DND-41 (cell line): Measurements from ENCODE around the gene CHMP5.

Source experiments
- ATAC-seq: fragments of 200-7000 bp; cut with Tn5 transposase; 3 replicates; pipeline ENCODE4 v1.9.1; 2021; ENCODE audit warnings: low read depth; ENCODE audit not compliant: insufficient read depth
- DNase-seq: peaks from one replicate; pipeline ENCODE4 v3.0.0-alpha.2; 2020
- H2AFZ ChIP-seq: 2 replicates; pipeline ENCODE4 v1.6.0; 2012; ENCODE audit warnings: low read depth, low read length
- H3K27ac ChIP-seq: 2 replicates; pipeline ENCODE4 v1.5.1; 2012; ENCODE audit warnings: low read length, inconsistent platforms
- H3K27me3 ChIP-seq: fragments of 200-600 bp; sonication (generic); 2 replicates; pipeline ENCODE4 v1.6.0; 2012; ENCODE audit warnings: low read length, mild to moderate bottlenecking, inconsistent platforms; ENCODE audit not compliant: insufficient read depth, poor library complexity
- H3K36me3 ChIP-seq: 2 replicates; pipeline ENCODE4 v1.5.1; 2012; ENCODE audit warnings: low read length, inconsistent platforms; ENCODE audit not compliant: insufficient read depth
- H3K4me1 ChIP-seq: 2 replicates; pipeline ENCODE4 v1.5.1; 2012; ENCODE audit warnings: mild to moderate bottlenecking, low read length; ENCODE audit not compliant: insufficient read depth
- H3K4me2 ChIP-seq: 2 replicates; pipeline ENCODE4 v1.6.0; 2012; ENCODE audit warnings: mild to moderate bottlenecking, moderate library complexity, low read length, inconsistent platforms; ENCODE audit not compliant: insufficient read depth
- H3K4me3 ChIP-seq, 2 experiments: fragments of 200-600 bp in 1 of 2; shearing (Covaris generic) in 1 of 2; 2 replicates each; pipeline ENCODE4 v1.5.1; 2012 to 2016; ENCODE audit warnings: inconsistent platforms in 2 of 2, low read length in 2 of 2, mild to moderate bottlenecking in 2 of 2, low read depth in 1 of 2, moderate library complexity in 1 of 2
- H3K79me2 ChIP-seq: 2 replicates; pipeline ENCODE4 v1.6.0; 2012; ENCODE audit warnings: low read length, inconsistent platforms; ENCODE audit not compliant: insufficient read depth
- H3K9ac ChIP-seq: 2 replicates; pipeline ENCODE4 v1.6.0; 2012; ENCODE audit warnings: low read depth, mild to moderate bottlenecking, inconsistent platforms, low read length, moderate library complexity
- H3K9me3 ChIP-seq: 2 replicates; pipeline ENCODE4 v1.5.1; 2012; ENCODE audit warnings: low read length, moderate library complexity, mild to moderate bottlenecking, inconsistent platforms; ENCODE audit not compliant: insufficient read depth, severe bottlenecking
- H4K20me1 ChIP-seq: 2 replicates; pipeline ENCODE4 v1.6.0; 2012; ENCODE audit warnings: low read length; ENCODE audit not compliant: insufficient read depth
- EZH2 ChIP-seq: IDR thresholded peaks from 3 replicates; pipeline ENCODE4 v1.6.1; 2012; ENCODE audit warnings: borderline replicate concordance, low read depth, mild to moderate bottlenecking, moderate library complexity, low read length, inconsistent platforms; ENCODE audit not compliant: severe bottlenecking
- TF ChIP-seq, protein P1 (sequence below): IDR thresholded peaks from 2 replicates; pipeline ENCODE4 v1.5.1; 2012; ENCODE audit warnings: borderline replicate concordance, low read length, moderate library complexity, mild to moderate bottlenecking; ENCODE audit not compliant: poor library complexity, severe bottlenecking; ENCODE audit errors: extremely low read depth

Gene CHMP5

GRCh38 chr9:33227008-33227398, 37.8 kb upstream of the CHMP5 start:
- no peak overlapping the region for H3K27ac ChIP-seq
- H3K9me3 ChIP-seq = no peaks in the 10 kb centered on the region
- no peak overlapping the region for H3K9ac ChIP-seq
- no peak for TF ChIP-seq EZH2
- TF ChIP-seq, protein P1, sequence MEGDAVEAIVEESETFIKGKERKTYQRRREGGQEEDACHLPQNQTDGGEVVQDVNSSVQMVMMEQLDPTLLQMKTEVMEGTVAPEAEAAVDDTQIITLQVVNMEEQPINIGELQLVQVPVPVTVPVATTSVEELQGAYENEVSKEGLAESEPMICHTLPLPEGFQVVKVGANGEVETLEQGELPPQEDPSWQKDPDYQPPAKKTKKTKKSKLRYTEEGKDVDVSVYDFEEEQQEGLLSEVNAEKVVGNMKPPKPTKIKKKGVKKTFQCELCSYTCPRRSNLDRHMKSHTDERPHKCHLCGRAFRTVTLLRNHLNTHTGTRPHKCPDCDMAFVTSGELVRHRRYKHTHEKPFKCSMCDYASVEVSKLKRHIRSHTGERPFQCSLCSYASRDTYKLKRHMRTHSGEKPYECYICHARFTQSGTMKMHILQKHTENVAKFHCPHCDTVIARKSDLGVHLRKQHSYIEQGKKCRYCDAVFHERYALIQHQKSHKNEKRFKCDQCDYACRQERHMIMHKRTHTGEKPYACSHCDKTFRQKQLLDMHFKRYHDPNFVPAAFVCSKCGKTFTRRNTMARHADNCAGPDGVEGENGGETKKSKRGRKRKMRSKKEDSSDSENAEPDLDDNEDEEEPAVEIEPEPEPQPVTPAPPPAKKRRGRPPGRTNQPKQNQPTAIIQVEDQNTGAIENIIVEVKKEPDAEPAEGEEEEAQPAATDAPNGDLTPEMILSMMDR = no peak
- H3K27me3 ChIP-seq = no peaks in the 10 kb centered on the region
- H3K36me3 ChIP-seq = no peaks in the 10 kb centered on the region
- H2AFZ ChIP-seq = no peak overlapping the region
- no peaks in the 10 kb centered on the region for H4K20me1 ChIP-seq
- no peak overlapping the region for H3K4me2 ChIP-seq
- no peak overlapping the region for H3K4me3 ChIP-seq
- DNase-seq (no peak), ATAC-seq (no peak)
- H3K79me2 ChIP-seq = no peaks in the 10 kb centered on the region
- H3K4me1 ChIP-seq = 0 out of 2 replicates have a peak, but pooled peaks cover 3% of the 10 kb centered on the region

GRCh38 chr9:33227741-33228140, 37.1 kb upstream of the CHMP5 start:
- H3K27ac ChIP-seq = no peak overlapping the region
- 0 out of 2 replicates have a peak, but pooled peaks cover 3% of the 10 kb centered on the region for H3K4me1 ChIP-seq
- ATAC-seq = no peak
- no peaks in the 10 kb centered on the region for H3K9me3 ChIP-seq
- no peaks in the 10 kb centered on the region for H4K20me1 ChIP-seq
- no peak overlapping the region for H3K4me3 ChIP-seq
- TF ChIP-seq, protein P1 = no peak
- TF ChIP-seq EZH2 = no peak
- H3K27me3 ChIP-seq = no peaks in the 10 kb centered on the region
- no peak overlapping the region for H3K9ac ChIP-seq
- no peaks in the 10 kb centered on the region for H3K36me3 ChIP-seq
- no peak overlapping the region; the same call in 1 of the 2 replicates for H2AFZ ChIP-seq
- no peak for DNase-seq
- H3K4me2 ChIP-seq = no peak overlapping the region
- H3K79me2 ChIP-seq = no peaks in the 10 kb centered on the region

DNA sequence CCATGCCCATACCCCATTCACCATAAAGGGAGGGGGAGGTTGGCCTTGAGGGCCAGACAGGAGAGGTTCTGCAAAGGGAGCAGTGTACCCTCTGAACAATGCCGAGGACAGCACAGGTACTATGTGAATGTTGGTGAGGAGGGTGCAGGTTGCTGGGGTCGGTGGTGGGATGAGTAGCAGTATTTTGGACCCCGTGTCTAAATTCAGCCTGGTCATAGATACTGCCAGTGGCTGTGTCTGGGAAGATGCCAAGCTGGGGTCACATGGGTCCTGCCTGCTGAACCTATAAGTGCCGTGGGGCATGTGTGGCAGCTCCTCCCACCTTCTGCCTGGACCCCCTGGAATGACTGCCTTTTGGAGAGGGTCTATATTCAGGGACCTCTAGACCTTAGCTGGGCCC, 36.2 kb upstream of the CHMP5 start:
- DNase-seq = no peak
- no peak overlapping the region for H2AFZ ChIP-seq
- ATAC-seq = no peak
- no peaks in the 10 kb centered on the region for H4K20me1 ChIP-seq
- no peak overlapping the region for H3K4me2 ChIP-seq
- H3K27me3 ChIP-seq = no peaks in the 10 kb centered on the region
- no peak overlapping the region for H3K9ac ChIP-seq
- H3K4me3 ChIP-seq = no peak overlapping the region
- 0 out of 2 replicates have a peak, but pooled peaks cover 3% of the 10 kb centered on the region for H3K4me1 ChIP-seq
- H3K27ac ChIP-seq = no peak overlapping the region
- no peaks in the 10 kb centered on the region for H3K36me3 ChIP-seq
- no peak for TF ChIP-seq EZH2
- TF ChIP-seq, protein P1 = no peak
- no peaks in the 10 kb centered on the region for H3K9me3 ChIP-seq
- no peaks in the 10 kb centered on the region for H3K79me2 ChIP-seq
